Hepatocyte (in vitro differentiated cells): ENCODE data around the gene RAB43. TPM values are rescaled to one million over a fixed set of nuclear protein-coding genes. Genes with fewer than 3 reads are reported as not detected.
"Not testable (repeated sequence)": the region's sequence is repeated elsewhere in the genome, so short reads cannot be mapped to it uniquely, and the experiment has no call there.

Source experiments
- DNase-seq: peaks from one replicate; pipeline ENCODE4 v3.0.0-alpha.2; 2016; ENCODE audit warnings: low spot score
- H2AFZ ChIP-seq: fragments of 200-600 bp; sonication (generic); 2 replicates; pipeline ENCODE4 v1.6.0; 2016; ENCODE audit warnings: antibody characterized with exemption, mild to moderate bottlenecking
- H3K27ac ChIP-seq: fragments of 200-600 bp; sonication (generic); 2 replicates; pipeline ENCODE4 v1.5.1; 2016; ENCODE audit warnings: mild to moderate bottlenecking
- H3K27me3 ChIP-seq: fragments of 200-600 bp; sonication (generic); 2 replicates; pipeline ENCODE4 v1.6.1; 2016
- H3K36me3 ChIP-seq: fragments of 200-600 bp; sonication (generic); replicated peaks from 2 replicates; pipeline ENCODE4 v1.5.1; 2016; ENCODE audit warnings: low read depth; ENCODE audit not compliant: insufficient read depth
- H3K4me1 ChIP-seq: fragments of 200-600 bp; sonication (generic); 2 replicates; pipeline ENCODE4 v1.5.1; 2016; ENCODE audit warnings: mild to moderate bottlenecking, moderate library complexity; ENCODE audit not compliant: insufficient read depth
- H3K4me2 ChIP-seq: fragments of 200-600 bp; sonication (generic); 2 replicates; pipeline ENCODE4 v1.6.0; 2016
- H3K4me3 ChIP-seq: fragments of 200-600 bp; sonication (generic); 2 replicates; pipeline ENCODE4 v1.5.1; 2016; ENCODE audit warnings: mild to moderate bottlenecking
- H3K79me2 ChIP-seq: fragments of 200-600 bp; sonication (generic); 2 replicates; pipeline ENCODE4 v1.6.0; 2017; ENCODE audit warnings: mild to moderate bottlenecking
- H3K9me2 ChIP-seq: fragments of 200-600 bp; sonication (generic); replicated peaks from 2 replicates; pipeline ENCODE4 v1.6.0; 2017; ENCODE audit warnings: mild to moderate bottlenecking; ENCODE audit not compliant: insufficient read depth
- H3K9me3 ChIP-seq: fragments of 200-600 bp; sonication (generic); 2 replicates; pipeline ENCODE4 v1.5.1; 2016; ENCODE audit warnings: low read depth, mild to moderate bottlenecking
- H4K20me1 ChIP-seq: fragments of 200-600 bp; sonication (generic); 2 replicates; pipeline ENCODE4 v1.6.0; 2016; ENCODE audit warnings: mild to moderate bottlenecking; ENCODE audit not compliant: insufficient read depth, poor library complexity, severe bottlenecking
- EZH2 ChIP-seq: fragments of 200-600 bp; sonication (generic); IDR thresholded peaks from 2 replicates; pipeline ENCODE4 v1.6.1; 2016; ENCODE audit warnings: antibody characterized with exemption, mild to moderate bottlenecking, borderline replicate concordance
- EZH2phosphoT487 ChIP-seq: fragments of 200-600 bp; sonication (generic); IDR thresholded peaks from one replicate; pipeline ENCODE4 v1.6.1; 2018; ENCODE audit warnings: antibody characterized with exemption, mild to moderate bottlenecking, low read depth, moderate library complexity; ENCODE audit not compliant: unreplicated experiment, severe bottlenecking
- WGBS: methylation state at CpG from one replicate; pipeline ENCODE4 v1.1.6; 2016; ENCODE audit warnings: low lambda C conversion rate; ENCODE audit errors: missing lambda C conversion rate; 5-methylcytosine and 5-hydroxymethylcytosine counted together
- polyA plus RNA-seq: library from polyadenylated mRNA; unstranded; fragments of >200 nt; fragmentation: Nextera tagmentation; extraction: Ambion mirVana; gene quantifications from 2 replicates; pipeline ENCODE4 v1.2.1, GENCODE V29; 2016
- total RNA-seq: library from RNA; depleted of rRNA; stranded (reverse); fragments of >200 nt; gene quantifications from 2 replicates; pipeline ENCODE4 v1.2.3, GENCODE V29; 2014
- TF ChIP-seq, protein P1 (sequence below): fragments of 200-600 bp; sonication (generic); IDR thresholded peaks from 2 replicates; pipeline ENCODE4 v1.5.1; 2016; ENCODE audit warnings: antibody characterized with exemption, mild to moderate bottlenecking; ENCODE audit not compliant: poor library complexity

The RAB43 gene
- total and polyA plus RNA-seq, 2 experiments from 2014 or later = 23.5 to 27.1 TPM

DNA sequence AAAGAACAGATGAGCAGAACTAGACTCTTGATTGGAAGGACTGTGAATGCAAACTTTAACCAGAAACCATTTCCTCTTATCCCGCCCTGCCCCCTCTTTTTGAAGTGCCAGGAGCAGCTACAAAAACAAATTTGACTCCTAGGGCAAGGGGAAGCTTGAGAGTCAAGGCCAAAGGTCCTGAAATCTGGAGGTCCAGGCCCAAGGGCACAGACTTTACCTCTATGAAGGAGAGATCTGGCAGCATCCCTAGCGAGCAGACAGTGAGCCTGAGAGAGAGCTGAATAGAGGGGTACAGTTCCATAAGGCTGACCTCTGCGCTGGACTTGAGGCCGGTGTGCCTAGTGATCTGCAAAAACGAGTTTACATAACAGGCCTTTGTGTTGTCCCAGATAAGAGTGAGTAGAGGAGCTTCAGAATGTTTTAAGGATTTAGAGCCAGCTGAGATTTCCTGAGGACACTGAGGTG, 5.1 kb downstream of the RAB43 start:
- Histone ChIP-seq H3K9me2 (no peaks in the 10 kb centered on the region), H4K20me1 (peaks cover 39% of the 10 kb centered on the region), H3K27ac (no peak overlapping the region), H3K4me2 (peak overlapping the region; percentile 29), H3K27me3 (no peaks in the 10 kb centered on the region), H3K4me1 (peaks cover 24% of the 10 kb centered on the region), H3K36me3 (no peaks in the 10 kb centered on the region), H2AFZ (no peak overlapping the region), H3K9me3 (no peaks in the 10 kb centered on the region), H3K4me3 (no peak overlapping the region), H3K79me2 (peaks cover 87% of the 10 kb centered on the region)
- WGBS = 27% methylated on average over 5 of the region's 5 CpGs
- DNase-seq = no peak
- TF ChIP-seq EZH2phosphoT487 (no peak), EZH2 (no peak)
- TF ChIP-seq, protein P1, sequence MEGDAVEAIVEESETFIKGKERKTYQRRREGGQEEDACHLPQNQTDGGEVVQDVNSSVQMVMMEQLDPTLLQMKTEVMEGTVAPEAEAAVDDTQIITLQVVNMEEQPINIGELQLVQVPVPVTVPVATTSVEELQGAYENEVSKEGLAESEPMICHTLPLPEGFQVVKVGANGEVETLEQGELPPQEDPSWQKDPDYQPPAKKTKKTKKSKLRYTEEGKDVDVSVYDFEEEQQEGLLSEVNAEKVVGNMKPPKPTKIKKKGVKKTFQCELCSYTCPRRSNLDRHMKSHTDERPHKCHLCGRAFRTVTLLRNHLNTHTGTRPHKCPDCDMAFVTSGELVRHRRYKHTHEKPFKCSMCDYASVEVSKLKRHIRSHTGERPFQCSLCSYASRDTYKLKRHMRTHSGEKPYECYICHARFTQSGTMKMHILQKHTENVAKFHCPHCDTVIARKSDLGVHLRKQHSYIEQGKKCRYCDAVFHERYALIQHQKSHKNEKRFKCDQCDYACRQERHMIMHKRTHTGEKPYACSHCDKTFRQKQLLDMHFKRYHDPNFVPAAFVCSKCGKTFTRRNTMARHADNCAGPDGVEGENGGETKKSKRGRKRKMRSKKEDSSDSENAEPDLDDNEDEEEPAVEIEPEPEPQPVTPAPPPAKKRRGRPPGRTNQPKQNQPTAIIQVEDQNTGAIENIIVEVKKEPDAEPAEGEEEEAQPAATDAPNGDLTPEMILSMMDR = no peak

DNA sequence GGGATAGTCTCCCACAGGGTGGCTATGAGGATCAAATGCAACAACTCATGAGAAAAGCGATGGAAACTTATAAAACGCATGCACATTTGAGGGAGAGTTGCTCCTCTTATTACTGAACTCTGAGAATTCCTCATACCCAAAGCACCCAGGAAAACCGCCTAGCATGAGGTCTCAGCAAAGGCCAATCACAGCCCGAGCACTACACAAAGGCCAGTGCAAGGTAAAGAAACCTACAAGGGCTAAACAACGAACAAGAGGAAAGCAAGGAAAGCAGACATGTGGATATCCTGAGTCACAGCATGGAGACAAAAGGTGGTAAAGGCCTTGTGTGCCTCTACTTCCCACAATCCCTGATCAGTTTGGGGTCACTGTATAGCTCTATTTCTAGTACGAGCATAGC, 7.1 kb downstream of the RAB43 start:
- Histone ChIP-seq H4K20me1 (peaks cover 40% of the 10 kb centered on the region), H3K9me2 (no peaks in the 10 kb centered on the region), H3K4me3 (no peak overlapping the region), H3K36me3 (no peaks in the 10 kb centered on the region), H3K4me2 (no peak overlapping the region), H3K4me1 (peaks cover 24% of the 10 kb centered on the region), H3K27ac (no peak overlapping the region), H3K27me3 (no peaks in the 10 kb centered on the region), H2AFZ (no peak overlapping the region), H3K79me2 (peaks cover 95% of the 10 kb centered on the region), H3K9me3 (no peaks in the 10 kb centered on the region)
- no peak for DNase-seq
- TF ChIP-seq EZH2 (no peak), EZH2phosphoT487 (no peak)
- TF ChIP-seq, protein P1 = no peak
- WGBS = 89% methylated on average over 6 of the region's 6 CpGs

DNA sequence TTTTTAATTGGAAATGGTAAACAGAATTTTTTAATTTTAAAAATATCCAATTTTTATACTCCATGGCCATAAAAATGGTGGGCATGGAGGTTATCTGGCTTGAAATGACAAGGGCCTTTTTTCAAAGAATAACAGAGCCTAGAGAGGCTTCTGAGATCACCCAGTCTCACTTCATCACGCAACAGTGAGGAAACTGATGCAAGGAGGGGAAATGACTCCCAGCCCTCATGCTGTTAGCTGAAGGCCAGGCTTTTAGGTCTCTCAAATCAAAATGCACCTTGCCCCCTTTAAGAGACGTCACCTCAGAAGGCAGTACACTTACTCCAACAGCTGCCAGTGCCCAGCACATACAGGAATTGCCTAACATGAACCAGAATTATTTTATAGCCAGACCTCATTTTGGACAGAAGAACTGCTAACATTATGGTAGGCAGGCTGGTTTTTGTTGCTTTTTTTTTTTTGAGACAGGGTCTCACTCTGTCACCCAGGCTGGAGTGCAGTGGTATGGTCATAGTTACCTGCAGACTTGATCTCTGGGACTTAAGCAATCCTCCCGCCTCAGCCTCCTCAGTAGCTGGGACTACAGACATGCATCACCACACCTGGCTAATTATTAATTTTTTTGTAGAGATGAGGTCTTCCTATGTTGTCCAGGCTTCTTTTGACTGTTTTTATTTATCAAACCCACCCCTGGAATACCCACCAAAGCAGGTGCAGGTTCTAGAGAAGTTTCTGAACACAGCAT, 9.1 kb downstream of the RAB43 start:
- Histone ChIP-seq H3K27me3 (no peaks in the 10 kb centered on the region), H3K4me1 (peaks cover 8% of the 10 kb centered on the region), H4K20me1 (peaks cover 38% of the 10 kb centered on the region)

DNA sequence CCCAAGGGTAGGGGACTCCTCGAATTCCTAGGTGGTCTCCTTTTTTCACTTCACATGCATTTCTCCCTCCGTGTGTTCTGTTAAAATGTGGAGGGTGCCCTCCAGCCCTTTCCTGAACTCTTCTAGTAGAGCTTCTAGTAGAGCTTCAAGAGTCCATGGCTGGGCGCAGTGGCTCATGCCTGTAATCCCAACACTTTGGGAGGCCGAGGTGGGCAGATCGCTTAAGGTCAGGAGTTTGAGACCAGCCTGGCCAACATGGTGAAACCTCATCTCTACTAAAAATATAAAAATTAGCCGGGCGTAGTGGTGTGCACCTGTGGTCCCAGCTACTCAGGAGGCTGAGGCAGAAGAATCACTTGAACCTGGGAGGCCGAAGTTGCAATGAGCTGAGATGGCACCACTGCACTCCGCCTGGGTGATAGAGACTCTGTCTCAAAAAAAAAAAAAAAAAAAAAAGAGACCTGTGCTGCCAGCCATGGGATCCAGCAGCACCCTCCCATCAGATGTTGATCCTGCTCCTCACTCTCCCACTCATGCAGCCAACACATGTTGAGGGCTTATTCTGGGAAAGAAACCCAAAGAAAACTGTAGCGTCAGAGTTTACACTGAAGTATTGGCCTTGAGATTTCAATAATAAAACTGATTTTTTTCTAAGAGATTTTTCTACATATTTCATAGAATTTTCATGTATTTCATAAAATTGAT, 10.4 kb downstream of the RAB43 start:
- not testable (repeated sequence) for H3K36me3 ChIP-seq
- 96% methylated on average over 10 of the region's 10 CpGs for WGBS
- H4K20me1 ChIP-seq = peaks cover 34% of the 10 kb centered on the region

More for the DNA sequence above, 9.1 kb downstream of the RAB43 start:
- no peak overlapping the region for H3K4me3 ChIP-seq
- H3K79me2 ChIP-seq = peaks cover 91% of the 10 kb centered on the region
- no peaks in the 10 kb centered on the region for H3K9me2 ChIP-seq
- no peak overlapping the region for H3K4me2 ChIP-seq
- no peaks in the 10 kb centered on the region for H3K36me3 ChIP-seq
- no peak for DNase-seq
- 88% methylated on average over 3 of the region's 3 CpGs for WGBS
- TF ChIP-seq, protein P1 = no peak
- TF ChIP-seq EZH2phosphoT487 (no peak), EZH2 (no peak)
- H2AFZ ChIP-seq = no peak overlapping the region
- H3K9me3 ChIP-seq = no peaks in the 10 kb centered on the region
- H3K27ac ChIP-seq = no peak overlapping the region

More for the DNA sequence above, 10.4 kb downstream of the RAB43 start:
- not testable (repeated sequence) for H3K4me1 ChIP-seq, H3K9me3 ChIP-seq, H3K4me2 ChIP-seq, H3K27ac ChIP-seq, H2AFZ ChIP-seq, H3K27me3 ChIP-seq, DNase-seq, H3K4me3 ChIP-seq, H3K9me2 ChIP-seq
- H3K79me2 ChIP-seq = peaks cover 81% of the 10 kb centered on the region
